Femur (tissue), 1 donor: ENCODE measurements around the gene RLF.

Source experiments
- DNase-seq: peaks from one replicate; pipeline ENCODE4 v3.0.0-alpha.2; 2017

Gene RLF

GRCh38 chr1:40272653-40273213 is 111.5 kb downstream of the RLF start:
- no peak for DNase-seq

DNA sequence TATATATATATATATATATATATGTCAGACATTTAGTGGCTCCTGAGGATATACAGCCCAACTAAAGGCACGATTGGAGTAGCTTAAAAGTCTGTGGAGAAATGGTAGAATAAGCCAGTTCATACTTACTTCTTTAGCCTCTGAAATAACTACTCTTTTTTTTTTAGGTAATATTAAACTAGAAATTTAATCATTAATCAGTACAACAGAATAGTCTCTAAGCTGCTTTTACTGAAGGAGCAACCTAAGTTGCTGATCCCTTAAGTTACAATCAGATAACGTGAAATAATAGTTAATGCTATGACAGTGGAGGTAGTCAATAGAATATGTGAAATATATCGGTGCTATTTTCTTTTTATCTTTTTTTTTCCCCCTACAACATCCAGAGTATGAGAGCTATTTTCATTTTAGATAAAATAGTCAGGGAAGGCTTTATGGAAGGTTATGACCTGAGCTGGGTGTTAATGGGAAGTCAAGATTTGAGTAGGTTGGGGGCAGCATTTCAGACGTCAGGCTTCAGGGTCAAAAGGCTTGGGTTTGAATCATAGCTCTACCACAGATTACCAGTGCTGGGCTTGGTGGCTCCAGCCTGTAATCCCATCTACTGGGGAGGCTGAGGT is 112.5 kb downstream of the RLF start:
- no peak for DNase-seq

DNA sequence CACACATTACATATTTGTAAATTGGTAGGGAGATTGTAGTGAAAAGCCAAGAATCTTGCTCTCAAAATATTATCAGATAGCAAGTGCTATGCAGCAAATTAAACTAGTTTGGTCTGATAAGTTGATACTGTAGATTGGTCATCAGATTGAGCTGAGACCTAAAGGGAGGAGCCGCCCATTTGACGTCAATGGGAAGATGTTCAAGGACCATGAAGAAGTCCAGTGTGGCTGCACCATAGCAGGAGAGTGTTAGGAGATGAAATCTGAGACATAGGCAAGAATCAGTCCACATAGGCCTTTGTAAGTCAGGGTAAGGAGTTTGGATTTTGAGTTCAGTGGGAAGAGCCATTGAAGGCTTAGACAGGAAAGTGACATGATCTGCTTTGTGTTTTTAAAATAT is 113.1 kb downstream of the RLF start:
- DNase-seq = no peak

GRCh38 chr1:40276122-40276521 is 114.9 kb downstream of the RLF start:
- no peak for DNase-seq

GRCh38 chr1:40281853-40282252 is 120.7 kb downstream of the RLF start:
- DNase-seq = no peak
